ENCODE data around the gene ZKSCAN8. TPM values are rescaled to one million over a fixed set of nuclear protein-coding genes. Genes with fewer than 3 reads are reported as not detected.

ZKSCAN8 gene
- total RNA-seq, 1 donor from 2014 or later: 20.9 TPM

DNA sequence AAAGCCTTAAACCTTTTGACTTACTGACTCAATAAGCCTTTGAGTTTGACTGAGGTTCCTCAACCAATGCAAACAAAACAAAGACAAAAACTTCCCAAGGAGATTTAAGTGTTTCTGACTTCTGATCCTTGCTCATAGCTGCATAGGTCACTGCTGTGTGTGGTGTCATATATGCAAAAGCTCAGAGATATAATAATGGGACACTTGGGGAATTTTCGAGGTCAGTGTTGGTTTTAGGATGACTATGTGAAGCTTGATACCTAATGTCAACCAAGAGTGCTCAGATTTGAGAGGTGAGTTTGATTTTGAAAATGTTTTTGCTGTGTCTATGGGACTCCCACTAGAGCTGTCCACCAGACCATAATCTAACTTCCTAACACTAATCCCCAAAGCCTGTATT, 26.2 kb downstream of the ZKSCAN8 start:
- ATAC-seq (no peak), DNase-seq (no peak)
- Histone ChIP-seq H3K36me3 (no peaks in the 10 kb centered on the region), H3K27ac (no peak overlapping the region), H3K4me1 (no peaks in the 10 kb centered on the region), H3K4me3 (no peak overlapping the region), H3K9me3 (no peaks in the 10 kb centered on the region), H3K27me3 (no peaks in the 10 kb centered on the region)
- no peak for TF ChIP-seq CTCF (IDR thresholded peaks at IDR 0.05)
- intact Hi-C loops (cut with DNase I): no loop called here

DNA sequence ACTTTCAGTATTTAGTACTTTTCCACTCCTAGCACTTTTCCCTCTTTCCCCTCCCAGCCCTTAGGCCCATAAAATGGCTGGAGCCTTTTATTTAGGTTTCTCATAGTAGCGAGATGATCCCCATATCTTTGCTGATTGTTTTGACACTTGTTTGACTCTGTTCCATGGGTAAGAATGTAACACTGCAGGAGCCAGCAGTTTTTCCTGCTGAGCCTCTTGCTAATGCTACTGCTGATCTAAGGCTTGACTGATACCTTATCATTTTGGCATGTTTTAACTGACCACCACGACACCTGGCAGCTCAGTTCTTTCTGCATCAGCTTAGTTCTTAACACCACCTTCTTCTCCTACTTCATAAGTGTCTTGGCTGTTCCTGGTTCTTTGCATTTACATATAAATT, 29.6 kb downstream of the ZKSCAN8 start:
- intact Hi-C loops (cut with DNase I): no loop called here
- TF ChIP-seq CTCF (IDR thresholded peaks at IDR 0.05): no peak
- Histone ChIP-seq H3K36me3 (no peaks in the 10 kb centered on the region), H3K4me1 (no peaks in the 10 kb centered on the region), H3K9me3 (no peaks in the 10 kb centered on the region), H3K27me3 (no peaks in the 10 kb centered on the region), H3K4me3 (no peak overlapping the region), H3K27ac (no peak overlapping the region)
- ATAC-seq: no peak
- no peak for DNase-seq

DNA sequence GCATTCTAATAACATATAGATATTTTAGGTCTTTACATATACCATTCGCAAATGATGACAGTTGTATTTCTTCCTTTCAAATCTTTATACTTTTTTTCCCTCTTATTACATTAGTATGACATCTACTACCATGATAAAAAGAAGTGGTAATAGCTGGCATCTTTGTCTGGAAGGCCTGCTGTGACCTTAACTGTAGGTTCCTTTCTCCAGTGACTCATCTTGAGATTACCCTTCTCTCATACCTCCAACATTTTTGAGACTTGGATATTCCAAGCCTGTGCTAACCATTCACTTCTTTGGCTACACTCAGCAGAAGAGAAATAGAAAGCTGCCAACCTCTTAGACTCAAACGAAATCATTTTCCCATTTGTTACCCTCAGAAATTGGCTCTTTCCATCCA, 30.3 kb downstream of the ZKSCAN8 start:
- no peak overlapping the region for H3K27ac ChIP-seq
- no peak for TF ChIP-seq CTCF (IDR thresholded peaks at IDR 0.05)
- H3K4me3 ChIP-seq: no peak overlapping the region
- DNase-seq: no peak
- intact Hi-C loops (cut with DNase I): no loop called here
- H3K9me3 ChIP-seq: no peaks in the 10 kb centered on the region
- H3K27me3 ChIP-seq: no peaks in the 10 kb centered on the region
- ATAC-seq: no peak
- H3K36me3 ChIP-seq: no peaks in the 10 kb centered on the region
- H3K4me1 ChIP-seq: no peaks in the 10 kb centered on the region

- no peak for TF ChIP-seq CTCF (IDR thresholded peaks at IDR 0.05)
- ATAC-seq: no peak
- DNase-seq: no peak
- Histone ChIP-seq H3K36me3 (no peaks in the 10 kb centered on the region), H3K27me3 (no peaks in the 10 kb centered on the region), H3K9me3 (no peaks in the 10 kb centered on the region), H3K4me3 (no peak overlapping the region), H3K27ac (no peak overlapping the region), H3K4me1 (no peaks in the 10 kb centered on the region)
- intact Hi-C loops (cut with DNase I): no loop called here
Measured at GRCh38 chr6:28176373-28176772, 34.7 kb downstream of the ZKSCAN8 start.

GRCh38 chr6:28182255-28182654, 40.6 kb downstream of the ZKSCAN8 start:
- H3K9me3 ChIP-seq: peaks cover 10% of the 10 kb centered on the region
- no peaks in the 10 kb centered on the region for H3K27me3 ChIP-seq
- DNase-seq (no peak), ATAC-seq (no peak)
- no peak overlapping the region for H3K27ac ChIP-seq
- H3K4me3 ChIP-seq: no peak overlapping the region
- TF ChIP-seq CTCF (IDR thresholded peaks at IDR 0.05): no peak
- no peaks in the 10 kb centered on the region for H3K36me3 ChIP-seq
- no peaks in the 10 kb centered on the region for H3K4me1 ChIP-seq
- intact Hi-C loops (cut with DNase I): no loop called here
